ENCODE measurements around the gene LPCAT2.

LPCAT2 gene

DNA sequence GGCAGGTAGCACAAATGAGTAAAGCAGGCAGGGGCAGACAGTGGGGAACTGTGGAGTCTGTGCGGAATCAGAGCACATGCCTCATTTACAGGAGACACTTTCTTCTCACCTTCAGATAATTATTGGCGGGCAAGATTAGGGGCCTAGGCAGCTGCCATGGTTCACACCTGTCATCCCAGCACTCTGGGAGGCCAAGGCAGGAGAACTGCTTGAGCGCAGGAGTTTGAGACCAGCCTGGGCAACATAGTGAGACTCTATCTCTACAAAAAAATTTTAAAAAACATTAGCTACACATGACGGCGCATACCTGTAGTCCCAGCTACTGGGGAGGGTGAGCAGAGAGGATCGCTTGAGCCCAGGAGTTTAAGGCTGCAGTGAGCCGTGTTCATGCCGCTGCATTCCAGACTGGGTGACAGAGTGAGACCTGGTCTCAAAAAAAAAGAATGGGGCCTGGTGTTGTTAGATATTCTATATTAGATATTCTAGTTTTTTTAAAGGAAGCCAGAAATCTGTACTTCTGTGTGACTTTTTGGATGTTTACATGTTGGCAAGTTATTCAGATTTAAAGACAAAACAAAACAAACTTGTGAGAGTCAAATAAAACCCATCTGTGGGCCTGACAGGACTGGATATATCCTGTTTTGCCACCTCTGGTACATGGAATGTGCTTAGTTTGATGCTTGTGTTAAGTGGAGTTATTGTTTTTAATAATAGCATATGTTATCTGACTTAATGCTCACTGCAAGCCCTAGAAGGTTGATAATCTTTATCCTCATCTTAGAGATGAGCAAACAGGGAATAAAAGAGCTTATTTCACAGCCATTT lies 4.9 kb upstream of the LPCAT2 start:
- DNase-seq, result no peak

DNA sequence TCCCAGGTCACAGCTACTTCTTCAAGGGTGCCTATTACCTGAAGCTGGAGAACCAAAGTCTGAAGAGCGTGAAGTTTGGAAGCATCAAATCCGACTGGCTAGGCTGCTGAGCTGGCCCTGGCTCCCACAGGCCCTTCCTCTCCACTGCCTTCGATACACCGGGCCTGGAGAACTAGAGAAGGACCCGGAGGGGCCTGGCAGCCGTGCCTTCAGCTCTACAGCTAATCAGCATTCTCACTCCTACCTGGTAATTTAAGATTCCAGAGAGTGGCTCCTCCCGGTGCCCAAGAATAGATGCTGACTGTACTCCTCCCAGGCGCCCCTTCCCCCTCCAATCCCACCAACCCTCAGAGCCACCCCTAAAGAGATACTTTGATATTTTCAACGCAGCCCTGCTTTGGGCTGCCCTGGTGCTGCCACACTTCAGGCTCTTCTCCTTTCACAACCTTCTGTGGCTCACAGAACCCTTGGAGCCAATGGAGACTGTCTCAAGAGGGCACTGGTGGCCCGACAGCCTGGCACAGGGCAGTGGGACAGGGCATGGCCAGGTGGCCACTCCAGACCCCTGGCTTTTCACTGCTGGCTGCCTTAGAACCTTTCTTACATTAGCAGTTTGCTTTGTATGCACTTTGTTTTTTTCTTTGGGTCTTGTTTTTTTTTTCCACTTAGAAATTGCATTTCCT lies 3.4 kb upstream of the LPCAT2 start:
- DNase-seq, result no peak

DNA sequence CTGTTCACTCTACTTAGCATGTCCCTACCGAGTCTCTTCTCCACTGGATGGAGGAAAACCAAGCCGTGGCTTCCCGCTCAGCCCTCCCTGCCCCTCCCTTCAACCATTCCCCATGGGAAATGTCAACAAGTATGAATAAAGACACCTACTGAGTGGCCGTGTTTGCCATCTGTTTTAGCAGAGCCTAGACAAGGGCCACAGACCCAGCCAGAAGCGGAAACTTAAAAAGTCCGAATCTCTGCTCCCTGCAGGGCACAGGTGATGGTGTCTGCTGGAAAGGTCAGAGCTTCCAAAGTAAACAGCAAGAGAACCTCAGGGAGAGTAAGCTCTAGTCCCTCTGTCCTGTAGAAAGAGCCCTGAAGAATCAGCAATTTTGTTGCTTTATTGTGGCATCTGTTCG lies 2.8 kb upstream of the LPCAT2 start:
- DNase-seq, result no peak

DNA sequence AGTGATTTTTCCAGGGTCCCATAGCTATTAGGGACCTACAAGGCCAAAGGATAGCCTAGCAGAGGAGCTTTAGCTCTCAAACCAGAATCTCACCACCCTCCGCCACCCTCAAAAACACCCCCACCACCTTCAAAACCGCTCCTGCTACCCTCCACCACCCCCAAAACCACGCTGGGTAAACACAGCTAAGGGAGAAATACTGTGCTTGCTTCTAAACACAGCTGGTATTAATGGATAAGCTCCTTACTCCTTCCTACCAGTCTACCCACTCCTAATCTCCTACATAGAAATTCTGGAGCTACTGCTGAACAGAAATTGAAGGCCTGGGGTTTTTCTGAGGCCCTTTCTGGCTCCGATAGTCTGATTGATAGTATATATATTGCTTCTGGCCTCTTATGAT lies 2.2 kb upstream of the LPCAT2 start:
- DNase-seq, result no peak

DNA sequence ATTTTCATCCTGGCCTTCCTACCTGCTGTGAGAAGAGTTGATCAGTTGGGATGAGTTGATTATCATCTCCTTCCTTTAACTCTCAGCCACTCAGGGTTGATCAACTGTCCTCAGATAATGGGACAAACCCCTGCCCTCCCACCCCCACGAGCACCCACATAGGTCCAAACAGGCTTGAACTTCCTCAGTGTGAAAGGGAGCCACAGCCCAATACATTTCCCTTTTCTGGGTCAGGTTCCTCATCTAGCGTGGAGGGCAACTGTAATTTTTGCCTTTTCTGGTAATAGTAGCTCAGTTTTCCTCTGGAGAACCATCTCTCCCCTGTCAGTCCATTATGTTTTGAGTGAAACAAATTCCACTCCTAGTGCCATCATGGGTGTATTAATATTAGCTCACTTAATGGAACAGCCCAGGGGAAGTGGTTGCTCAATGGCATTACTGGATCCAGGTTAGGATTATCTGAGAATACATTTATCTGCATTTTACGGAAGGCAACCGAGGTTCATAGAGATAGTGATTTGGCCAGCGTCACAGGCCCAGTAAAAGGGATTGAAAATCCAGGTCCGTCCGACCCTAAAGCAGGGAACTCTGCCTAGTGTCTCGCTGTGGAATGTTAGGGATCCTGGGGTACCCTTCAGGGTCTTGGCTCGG lies 476 bp upstream of the LPCAT2 start:
- no peak for DNase-seq

DNA sequence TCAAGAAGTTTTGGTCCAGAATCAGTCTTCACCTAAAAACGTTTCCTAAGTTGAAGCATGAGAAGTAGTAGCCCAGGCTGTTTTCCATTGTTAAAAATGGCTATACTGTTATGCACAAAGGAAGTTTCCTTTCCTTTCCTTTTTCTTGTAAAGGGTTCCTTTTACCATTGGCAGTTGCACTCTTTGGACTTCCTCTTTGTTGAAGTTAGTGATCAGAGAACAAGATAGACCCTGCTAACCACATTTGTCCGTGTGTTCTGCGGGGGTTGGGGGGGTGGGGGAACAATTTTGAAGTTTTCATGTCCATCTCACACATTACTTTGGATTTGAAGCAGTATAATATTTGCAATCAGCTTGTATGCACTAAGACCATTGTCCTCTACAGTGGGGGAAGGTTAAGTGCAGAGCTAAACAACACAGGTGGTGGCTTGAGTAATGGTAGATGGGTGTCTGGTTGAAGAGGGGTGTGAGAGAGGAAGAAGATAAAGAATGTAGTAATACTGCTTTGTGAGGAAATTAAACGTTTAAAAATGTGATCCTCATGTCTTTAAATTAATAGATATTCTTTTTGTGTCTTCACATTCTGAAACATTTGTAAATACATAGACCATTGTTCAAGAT lies 1.4 kb downstream of the LPCAT2 start:
- DNase-seq, result no peak

DNA sequence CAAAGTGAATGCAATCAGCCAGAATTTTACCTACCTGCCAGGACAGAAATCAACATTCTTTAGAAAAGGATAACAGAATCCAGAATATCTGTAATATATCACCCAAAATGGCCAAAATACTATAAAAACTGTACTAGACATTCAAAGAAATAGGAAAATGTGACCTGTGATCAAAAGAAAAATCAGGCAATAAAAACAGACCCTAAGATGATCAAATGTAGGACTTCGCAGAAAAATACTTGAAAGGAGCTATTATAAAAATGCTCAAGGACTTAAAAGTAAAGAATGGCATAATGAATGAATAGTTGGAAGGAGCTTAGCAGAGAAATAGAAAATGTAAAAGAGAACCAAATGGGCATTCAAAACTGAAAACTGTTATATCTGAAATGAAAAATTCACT lies 4.1 kb downstream of the LPCAT2 start:
- no peak for DNase-seq

DNA sequence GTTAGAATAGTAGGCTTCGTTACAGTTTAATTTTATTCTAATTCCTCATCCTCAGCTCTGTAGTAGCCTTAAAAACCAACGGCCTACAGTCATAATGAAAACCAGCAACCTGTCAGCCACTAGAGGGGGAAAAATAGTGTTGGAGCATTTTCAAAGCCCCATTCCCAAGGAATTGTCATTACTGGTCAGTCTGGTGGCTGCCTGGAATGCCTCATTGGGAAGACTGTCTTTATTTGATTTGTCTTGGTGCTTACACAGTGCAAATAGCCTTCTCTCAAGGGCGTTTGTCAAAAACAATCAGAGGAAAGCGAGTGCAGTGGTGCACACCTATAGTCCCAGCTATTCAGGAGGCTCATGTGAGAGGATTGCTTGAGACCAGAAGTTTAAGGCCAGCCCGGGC lies 4.7 kb downstream of the LPCAT2 start:
- no peak for DNase-seq

DNA sequence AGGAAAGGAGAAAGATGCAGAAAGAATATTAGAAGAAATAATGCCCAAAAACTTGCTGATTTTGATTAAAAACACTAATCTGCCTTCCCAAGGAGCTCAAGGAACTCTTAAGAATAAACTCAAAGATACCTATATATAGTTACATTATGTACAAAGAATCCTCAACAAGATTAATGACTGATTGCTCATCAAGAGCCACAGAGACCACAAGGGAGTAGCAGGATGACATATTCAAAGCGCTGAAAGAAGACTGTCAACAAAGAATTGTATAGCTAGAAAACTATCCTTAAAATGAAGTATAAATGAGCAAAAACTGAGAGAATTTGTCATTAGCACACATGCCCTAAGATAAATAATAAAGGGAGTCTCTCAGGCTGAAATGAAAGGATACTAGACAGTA lies 6.2 kb downstream of the LPCAT2 start:
- DNase-seq, result no peak

DNA sequence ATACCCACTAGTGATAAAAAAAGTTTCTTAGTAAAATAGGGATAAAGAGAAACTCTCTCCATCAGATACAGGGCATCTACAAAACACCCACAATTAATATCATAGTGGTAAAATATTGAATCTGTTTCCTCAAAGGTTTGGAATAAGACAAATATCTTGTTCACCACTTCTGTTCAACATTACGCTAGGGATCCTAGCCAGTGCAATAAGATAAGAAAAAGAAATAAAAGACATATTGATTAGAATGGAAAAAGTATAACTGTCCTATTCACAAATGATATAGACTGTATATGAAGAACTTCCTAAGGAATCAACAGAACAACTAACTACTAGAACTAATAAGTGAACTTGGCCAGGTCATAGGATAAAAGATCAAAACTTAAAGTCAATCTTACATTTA lies 12.9 kb downstream of the LPCAT2 start:
- DNase-seq, result no peak

DNA sequence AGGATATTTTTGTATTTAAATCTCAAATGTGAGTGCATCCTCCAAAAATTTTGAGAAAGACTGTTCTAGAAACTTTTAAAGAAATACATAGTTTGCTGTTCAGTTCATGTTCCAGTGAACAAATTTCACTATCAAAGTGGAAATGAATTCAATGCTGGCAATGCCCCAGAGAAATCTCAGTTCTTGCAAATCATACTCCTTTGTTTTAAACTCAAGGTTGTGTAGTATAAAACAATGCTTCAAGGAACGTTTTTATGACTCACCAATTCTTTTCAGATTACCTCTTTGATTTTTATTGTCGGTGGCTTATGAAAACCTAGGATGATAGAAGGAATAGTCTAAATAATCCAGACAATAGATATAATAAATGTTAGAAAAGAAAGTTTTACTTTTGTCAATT lies 17.6 kb downstream of the LPCAT2 start:
- DNase-seq, result no peak

DNA sequence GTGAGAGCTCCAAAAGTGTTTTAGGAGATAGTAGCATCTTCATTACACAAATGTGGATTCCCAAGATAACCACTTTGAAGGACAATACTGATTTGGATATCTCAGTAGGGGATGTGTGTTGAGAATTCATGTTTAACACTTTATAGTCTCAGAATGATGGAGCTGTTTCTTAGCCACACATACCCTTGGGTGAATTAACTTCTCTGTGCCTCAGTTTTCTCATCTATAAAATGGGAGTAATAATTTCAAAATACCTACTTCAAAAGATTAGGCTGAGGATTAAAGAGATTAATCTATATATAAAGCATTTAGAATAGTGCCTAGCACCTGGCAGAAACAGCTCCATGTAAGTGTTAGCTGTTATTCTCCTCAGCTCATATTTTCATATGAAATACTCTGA lies 19.0 kb downstream of the LPCAT2 start:
- DNase-seq, result no peak

DNA sequence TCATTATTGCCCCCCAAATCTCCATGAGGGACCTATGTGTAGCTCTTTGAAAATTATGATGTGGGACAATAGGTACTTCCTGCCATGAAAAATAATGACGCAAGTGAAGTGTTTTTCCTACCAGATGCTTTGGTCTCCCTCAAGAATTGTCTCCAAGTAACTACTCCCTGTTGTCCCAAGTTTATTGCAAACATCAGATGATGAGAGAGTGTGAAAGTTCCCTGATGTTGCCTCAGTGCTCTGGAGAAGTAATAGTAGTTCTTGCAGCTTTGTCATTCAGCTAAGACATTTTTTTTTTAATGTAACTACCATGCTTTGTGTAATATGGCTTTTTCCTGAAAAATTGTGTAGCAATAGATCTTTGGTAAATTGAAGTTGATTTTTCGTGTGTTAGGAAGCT lies 20.1 kb downstream of the LPCAT2 start:
- DNase-seq, result no peak

DNA sequence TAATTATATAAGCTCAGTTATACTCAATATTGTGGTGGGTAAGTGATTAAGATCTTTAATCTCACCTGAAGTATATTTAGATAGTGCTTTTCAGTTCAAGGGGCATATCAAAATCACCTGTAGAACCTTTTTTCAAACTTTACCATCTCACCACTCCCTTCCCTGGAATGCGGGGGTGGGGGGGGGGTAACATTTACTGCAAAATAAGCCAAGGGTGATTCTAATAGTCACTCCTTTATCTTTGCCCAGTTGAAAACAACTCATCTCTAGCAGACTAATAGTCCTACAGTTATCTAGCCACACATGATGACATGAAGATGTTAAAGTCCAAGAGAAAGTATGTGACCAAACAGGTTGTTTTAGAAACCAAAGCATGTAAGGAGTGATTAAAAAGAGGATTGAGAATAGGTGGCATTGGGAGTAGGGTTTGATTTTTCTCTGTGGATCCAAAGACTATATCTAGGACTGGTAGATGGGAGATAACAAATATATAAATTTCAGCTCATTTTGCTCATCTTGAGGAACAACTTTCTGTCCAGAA lies 21.5 kb downstream of the LPCAT2 start:
- no peak for DNase-seq

DNA sequence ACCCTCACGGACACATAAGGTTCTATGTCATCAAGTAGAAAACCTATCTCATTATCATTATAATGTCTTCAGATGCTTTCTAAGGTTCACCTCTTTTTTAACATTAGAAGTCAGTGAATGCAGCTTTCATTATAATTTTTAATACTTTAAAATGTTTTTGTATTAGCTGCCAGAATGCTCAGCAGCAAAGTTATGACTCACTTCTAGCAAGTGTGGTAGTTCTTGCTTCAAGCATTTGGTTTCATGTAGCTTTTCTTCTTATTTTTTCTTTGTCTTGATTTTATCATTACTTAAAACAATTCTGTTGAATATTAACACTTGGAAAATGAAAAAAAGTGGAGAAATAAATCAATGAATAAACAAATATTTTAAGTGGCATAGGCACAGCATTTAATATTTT lies 23.4 kb downstream of the LPCAT2 start:
- DNase-seq, result no peak

DNA sequence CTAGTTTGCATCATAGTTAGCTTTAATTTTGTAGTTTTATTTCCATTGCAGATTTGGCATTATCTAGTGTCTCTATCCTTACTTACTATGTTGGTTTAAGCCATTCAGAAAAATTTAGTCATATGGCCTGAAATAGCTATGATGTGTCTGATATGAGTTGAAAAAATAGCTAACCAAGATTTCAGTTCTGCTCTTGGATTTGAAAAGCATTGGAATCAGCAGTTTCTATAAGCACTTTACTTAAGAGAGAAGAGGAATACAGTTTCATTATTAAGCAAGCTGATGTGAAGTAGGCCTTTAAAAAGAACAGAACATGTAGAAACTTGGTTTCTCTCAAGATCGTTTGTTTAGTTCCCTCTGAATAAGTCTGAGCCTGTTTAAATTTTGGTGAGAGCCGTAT lies 25.9 kb downstream of the LPCAT2 start:
- DNase-seq, result no peak

DNA sequence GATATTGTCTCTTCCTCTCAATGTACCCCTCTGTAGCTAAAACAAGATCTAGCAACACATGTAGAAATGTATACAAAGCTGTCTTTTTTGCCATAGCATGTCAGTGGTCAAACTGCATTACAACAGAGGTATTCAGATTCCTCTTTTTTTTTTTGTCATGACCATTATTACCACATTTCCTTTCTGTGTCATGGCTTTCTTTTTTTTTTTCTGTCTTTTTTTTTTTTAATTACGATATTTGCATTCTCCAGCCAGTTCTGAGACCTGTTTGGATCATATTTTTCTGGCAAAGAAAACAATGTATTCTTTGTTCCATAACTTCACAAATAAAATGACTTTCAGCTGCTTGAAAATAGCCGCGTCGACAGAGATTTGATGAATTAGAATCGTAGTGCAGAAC lies 30.2 kb downstream of the LPCAT2 start:
- DNase-seq, result no peak

DNA sequence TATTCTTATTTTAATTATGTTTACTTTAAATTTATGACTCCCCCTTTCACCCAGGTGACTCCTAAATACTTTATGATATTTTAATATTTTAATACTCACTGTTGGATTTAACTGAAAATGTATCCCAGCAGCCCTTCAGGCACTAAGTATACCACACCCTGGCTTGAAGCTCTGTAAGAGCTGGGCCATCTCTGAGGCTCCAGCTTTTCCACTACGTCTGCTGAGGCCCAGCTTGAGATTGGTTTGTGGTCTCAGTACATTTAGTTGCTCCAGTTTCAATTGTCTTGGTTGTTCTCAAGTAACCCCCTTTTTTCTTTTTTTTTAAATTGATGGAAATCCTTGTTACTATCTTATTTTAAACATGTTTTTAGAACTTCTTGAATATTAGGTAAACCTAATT lies 30.6 kb downstream of the LPCAT2 start:
- DNase-seq, result no peak

DNA sequence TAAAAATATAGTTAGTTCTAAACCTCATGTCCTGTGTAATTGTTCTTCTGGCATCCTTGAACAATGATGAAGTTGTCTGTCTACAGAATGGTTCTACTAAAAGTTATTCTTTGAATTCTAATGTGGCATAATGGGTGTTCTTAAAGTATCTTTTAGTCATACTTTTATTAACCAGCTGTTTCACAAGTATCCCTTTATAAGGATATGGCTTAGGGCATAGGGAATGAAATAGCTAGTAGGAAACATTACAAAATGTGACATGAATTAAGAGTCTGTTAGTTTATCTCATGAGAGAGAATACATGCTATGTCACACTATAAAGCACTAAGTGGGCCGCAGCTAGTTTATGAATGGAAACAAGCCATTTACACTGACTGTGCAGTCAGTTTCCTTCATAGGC lies 31.3 kb downstream of the LPCAT2 start:
- DNase-seq, result no peak

DNA sequence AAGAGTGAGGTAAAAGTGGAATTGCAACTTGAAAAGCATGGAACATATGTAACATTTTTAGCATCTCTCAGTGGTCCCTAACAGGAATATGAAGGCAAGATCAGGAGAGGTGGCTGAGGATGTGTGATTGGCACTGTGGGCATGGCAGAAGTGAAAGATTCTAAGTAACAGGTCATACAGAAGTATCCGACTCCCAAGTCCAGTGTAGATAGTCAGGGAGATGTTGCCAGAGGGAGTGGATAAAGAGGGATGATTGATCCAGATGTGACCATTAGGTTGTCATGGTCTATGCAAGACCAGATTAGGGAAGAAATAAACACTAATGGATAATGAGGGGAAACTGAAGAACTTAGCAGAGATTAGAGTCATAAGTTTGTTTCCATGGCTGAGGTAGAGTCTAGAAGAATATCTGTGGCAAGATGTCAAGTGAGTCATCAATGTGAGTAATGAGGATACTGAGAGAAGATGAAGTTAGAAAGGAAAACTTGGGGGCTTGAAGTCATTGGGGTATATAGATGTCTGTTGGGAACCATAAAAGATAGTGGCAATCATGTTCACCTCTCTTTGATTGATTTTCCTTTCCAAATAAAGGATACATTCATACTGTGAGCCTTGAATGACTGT lies 33.7 kb downstream of the LPCAT2 start:
- no peak for DNase-seq

DNA sequence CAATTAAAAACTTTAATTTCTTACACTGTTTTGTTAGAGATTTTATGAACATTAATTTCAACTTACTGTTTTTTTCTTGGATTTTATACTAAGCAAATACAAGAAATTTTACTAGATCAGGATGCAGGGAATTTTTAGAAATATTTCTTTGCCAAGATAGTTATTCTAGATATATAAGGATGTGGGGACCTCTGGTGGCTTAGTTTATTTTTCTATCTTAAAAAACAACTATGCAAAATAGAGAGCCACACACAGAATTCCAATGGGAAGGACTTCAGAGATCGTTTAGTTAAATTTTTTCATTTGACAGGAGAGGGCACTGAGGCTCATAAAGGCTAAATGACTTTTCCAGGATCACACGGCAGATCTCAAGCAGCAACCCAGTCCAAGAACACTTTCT lies 34.6 kb downstream of the LPCAT2 start:
- DNase-seq, result no peak

DNA sequence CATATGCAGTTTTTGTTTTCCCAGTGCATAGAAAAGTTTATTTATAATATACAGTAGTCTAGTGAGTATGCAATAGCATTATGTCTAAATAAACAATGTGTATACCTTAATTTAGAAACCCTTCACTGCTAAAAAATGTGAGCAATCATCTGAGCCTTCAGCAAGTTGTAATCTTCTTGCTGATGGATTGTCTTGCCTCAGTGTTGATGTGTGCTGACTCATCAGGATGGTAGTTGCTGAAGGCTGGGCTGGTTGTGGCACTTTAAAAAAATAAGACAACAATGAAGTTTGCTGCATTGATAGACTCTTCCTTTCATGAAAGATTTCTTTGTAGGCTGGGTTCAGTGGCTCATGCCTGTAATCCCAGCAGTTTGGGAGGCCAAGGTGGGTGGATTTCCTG lies 43.7 kb downstream of the LPCAT2 start:
- DNase-seq, result no peak

DNA sequence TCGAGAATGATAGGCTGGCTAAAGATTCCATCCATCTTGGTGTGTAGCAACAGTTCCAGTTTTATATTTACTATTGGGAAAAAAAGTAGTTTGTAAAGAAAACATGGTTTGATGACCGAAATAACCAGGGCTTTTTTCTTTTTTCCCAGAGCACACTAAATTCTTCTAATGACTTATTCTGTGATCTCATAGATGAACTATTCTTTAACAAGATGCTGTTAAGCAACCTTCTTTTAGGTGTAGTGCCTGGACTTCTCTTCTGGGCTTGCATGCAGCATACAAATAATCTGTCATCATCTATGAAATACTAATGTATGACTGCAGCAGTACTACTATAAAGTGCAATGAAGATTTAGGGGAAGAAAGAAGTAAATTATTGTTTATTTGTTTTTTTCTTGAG lies 46.6 kb downstream of the LPCAT2 start:
- no peak for DNase-seq
